Neuronal stem cell (in vitro differentiated cells): ENCODE results near the gene TM7SF2.

Source experiments
- DNase-seq: peaks from one replicate; pipeline ENCODE4 v3.0.0-alpha.2; 2013; ENCODE audit warnings: low spot score
- H2AFZ ChIP-seq: one replicate; pipeline ENCODE4 v1.6.1; 2013; ENCODE audit warnings: mild to moderate bottlenecking, low read length, inconsistent platforms
- H2AK5ac ChIP-seq: 2 replicates; pipeline ENCODE4 v1.6.1; 2013; ENCODE audit warnings: low read depth, mild to moderate bottlenecking, inconsistent platforms, low read length, moderate library complexity, mixed read lengths
- H2BK120ac ChIP-seq: 2 replicates; pipeline ENCODE4 v1.6.1; 2013; ENCODE audit warnings: low read depth, mild to moderate bottlenecking, inconsistent platforms, low read length, moderate library complexity, mixed read lengths
- H2BK12ac ChIP-seq: one replicate; pipeline ENCODE4 v1.6.1; 2013; ENCODE audit warnings: low read length, inconsistent platforms
- H2BK15ac ChIP-seq: 2 replicates; pipeline ENCODE4 v1.6.1; 2013; ENCODE audit warnings: mild to moderate bottlenecking, low read length, inconsistent platforms, mixed read lengths
- H2BK5ac ChIP-seq: one replicate; pipeline ENCODE4 v1.6.1; 2013; ENCODE audit warnings: inconsistent platforms, mild to moderate bottlenecking, low read length, moderate library complexity
- H3K14ac ChIP-seq: one replicate; pipeline ENCODE4 v1.6.1; 2013; ENCODE audit warnings: low read length, inconsistent platforms
- H3K18ac ChIP-seq: 2 replicates; pipeline ENCODE4 v1.6.1; 2013; ENCODE audit warnings: low read length, inconsistent platforms
- H3K23ac ChIP-seq: 2 replicates; pipeline ENCODE4 v1.6.1; 2013; ENCODE audit warnings: low read depth, mild to moderate bottlenecking, mixed read lengths, low read length, inconsistent platforms; ENCODE audit not compliant: poor library complexity
- H3K27ac ChIP-seq: replicated peaks from 3 replicates; pipeline ENCODE4 v1.5.1; 2013; ENCODE audit warnings: low read length, inconsistent platforms
- H3K27me3 ChIP-seq, 3 experiments: 2 replicates each; pipeline ENCODE4 v1.6.1; 2013; ENCODE audit warnings: low read length in 3 of 3, mild to moderate bottlenecking in 2 of 3, inconsistent platforms in 1 of 3, low read depth in 1 of 3, mixed read lengths in 1 of 3, moderate library complexity in 1 of 3; ENCODE audit not compliant: control insufficient read depth in 3 of 3, insufficient read depth in 3 of 3
- H3K36me3 ChIP-seq, 2 donors: replicated peaks in 1 of 2; 2 replicates each; pipeline ENCODE4 v1.6.1; 2013; ENCODE audit warnings: low read length in 2 of 2; ENCODE audit not compliant: control insufficient read depth in 2 of 2, insufficient read depth in 2 of 2
- H3K4ac ChIP-seq: 2 replicates; pipeline ENCODE4 v1.6.1; 2013; ENCODE audit warnings: inconsistent platforms, mild to moderate bottlenecking, low read length, moderate library complexity
- H3K4me1 ChIP-seq, 2 donors: 1 replicate in 1 of 2; 2 replicates in 1 of 2; pipeline ENCODE4 v1.6.1; 2013; ENCODE audit warnings: low read length in 2 of 2, low read depth in 1 of 2; ENCODE audit not compliant: control insufficient read depth in 2 of 2, insufficient read depth in 1 of 2
- H3K4me2 ChIP-seq: one replicate; pipeline ENCODE4 v1.6.1; 2013; ENCODE audit warnings: mild to moderate bottlenecking, low read length, inconsistent platforms; ENCODE audit not compliant: insufficient read depth, poor library complexity, severe bottlenecking
- H3K4me3 ChIP-seq, 2 donors: 2 replicates each; pipeline ENCODE4 v1.5.1; 2013; ENCODE audit warnings: low read length in 2 of 2, mild to moderate bottlenecking in 2 of 2, inconsistent platforms in 1 of 2, moderate library complexity in 1 of 2
- H3K79me1 ChIP-seq: one replicate; pipeline ENCODE4 v1.6.1; 2013; ENCODE audit warnings: low read depth, mild to moderate bottlenecking, inconsistent platforms, low read length, moderate library complexity
- H3K9ac ChIP-seq: one replicate; pipeline ENCODE4 v1.6.1; 2013; ENCODE audit warnings: mild to moderate bottlenecking, low read depth, low read length, inconsistent platforms; ENCODE audit not compliant: poor library complexity
- H3K9me3 ChIP-seq, 2 donors: replicated peaks in 1 of 2; 2 replicates each; pipeline versions ENCODE3 to v1.6.1; 2013; ENCODE audit warnings: low read length in 2 of 2, mild to moderate bottlenecking in 2 of 2, inconsistent platforms in 1 of 2, low read depth in 1 of 2, mixed read lengths in 1 of 2, moderate library complexity in 1 of 2; ENCODE audit not compliant: control insufficient read depth in 2 of 2, insufficient read depth in 1 of 2
- H4K8ac ChIP-seq: one replicate; pipeline ENCODE4 v1.6.1; 2013; ENCODE audit warnings: low read depth, mild to moderate bottlenecking, inconsistent platforms, low read length, moderate library complexity
- H4K91ac ChIP-seq: one replicate; pipeline ENCODE4 v1.6.1; 2013; ENCODE audit warnings: low read length, low read depth, mild to moderate bottlenecking, inconsistent platforms; ENCODE audit not compliant: poor library complexity
- WGBS, 2 donors: extraction: QIAGEN DNeasy Blood & Tissue Kit; methylation state at CpG; one replicate each; pipeline ENCODE4 v1.1.7; 2013; ENCODE audit warnings: missing lambda C conversion rate in 2 of 2, mixed read lengths in 1 of 2; ENCODE audit not compliant: insufficient read length in 2 of 2, insufficient replicate concordance in 1 of 2; ENCODE audit errors: extremely low coverage in 2 of 2; 5-methylcytosine and 5-hydroxymethylcytosine counted together

Gene TM7SF2

GRCh38 chr11:65129649-65130441 is 18.2 kb downstream of the TM7SF2 start:
- H3K27me3 ChIP-seq, result no peaks in the 10 kb centered on the region
- DNase-seq, result no peak
- peaks cover 6 to 9% of the 10 kb centered on the region in 2 donors for H3K4me1 ChIP-seq
- H3K23ac ChIP-seq, result peak overlapping the region; percentile 47
- WGBS, 2 donors, result no CpG with 5 or more reads among the region's 13 CpGs
- H3K79me1 ChIP-seq, result peaks cover 18% of the 10 kb centered on the region
- no peak overlapping the region for H2AFZ ChIP-seq
- peak overlapping the region; percentile 77 for H4K8ac ChIP-seq
- H2AK5ac ChIP-seq, result no peak overlapping the region
- no peak overlapping the region for H3K4me2 ChIP-seq
- H3K36me3 ChIP-seq, result peaks cover 69 to 78% of the 10 kb centered on the region in 2 donors
- no peak overlapping the region for H3K14ac ChIP-seq
- no peak overlapping the region for H3K4me3 ChIP-seq
- no peak overlapping the region for H2BK15ac ChIP-seq
- H3K27ac ChIP-seq, result no peak overlapping the region
- no peak overlapping the region for H2BK5ac ChIP-seq
- H3K9ac ChIP-seq, result no peak overlapping the region
- no peak overlapping the region for H2BK12ac ChIP-seq
- H3K9me3 ChIP-seq, result no peaks in the 10 kb centered on the region
- no peak overlapping the region for H4K91ac ChIP-seq
- H2BK120ac ChIP-seq, result no peak overlapping the region
- H3K18ac ChIP-seq, result peak overlapping the region; percentile 39
- H3K4ac ChIP-seq, result no peak overlapping the region

- Histone ChIP-seq H2BK120ac (no peak overlapping the region), H4K91ac (no peak overlapping the region), H3K4me2 (no peak overlapping the region), H3K23ac (no peak overlapping the region), H3K9ac (no peak overlapping the region), H2AK5ac (no peak overlapping the region), H2BK12ac (no peak overlapping the region), H2BK15ac (no peak overlapping the region), H3K4me3 (no peak overlapping the region), H3K79me1 (peaks cover 18% of the 10 kb centered on the region), H2AFZ (no peak overlapping the region), H3K27ac (no peak overlapping the region), H3K18ac (no peak overlapping the region), H3K27me3 (no peaks in the 10 kb centered on the region), H3K9me3 (no peaks in the 10 kb centered on the region), H2BK5ac (no peak overlapping the region), H3K36me3 (peaks cover 60 to 68% of the 10 kb centered on the region in 2 donors), H3K14ac (no peak overlapping the region), H4K8ac (no peak overlapping the region), H3K4me1 (peaks cover 9 to 12% of the 10 kb centered on the region in 2 donors), H3K4ac (no peak overlapping the region)
- no CpG with 5 or more reads among the region's 19 CpGs for WGBS, 2 donors
- no peak for DNase-seq
Measured at GRCh38 chr11:65130631-65131416, 19.2 kb downstream of the TM7SF2 start.

GRCh38 chr11:65131417-65131776 is 19.7 kb downstream of the TM7SF2 start:
- H2BK5ac ChIP-seq, result no peak overlapping the region
- no CpG with 5 or more reads among the region's 3 CpGs for WGBS, 2 donors

GRCh38 chr11:65131895-65132237 is 20.2 kb downstream of the TM7SF2 start:
- Histone ChIP-seq H3K79me1 (peaks cover 18% of the 10 kb centered on the region), H3K23ac (peak overlapping the region; percentile 45), H2AK5ac (no peak overlapping the region), H3K4me1 (peaks cover 9 to 13% of the 10 kb centered on the region in 2 donors), H3K4me2 (no peak overlapping the region), H2AFZ (no peak overlapping the region), H3K36me3 (peaks cover 53 to 58% of the 10 kb centered on the region in 2 donors), H2BK12ac (no peak overlapping the region), H4K8ac (no peak overlapping the region), H2BK15ac (no peak overlapping the region), H3K18ac (no peak overlapping the region), H3K9me3 (no peaks in the 10 kb centered on the region), H4K91ac (no peak overlapping the region), H3K27me3 (no peaks in the 10 kb centered on the region), H3K4ac (no peak overlapping the region), H3K9ac (no peak overlapping the region), H3K4me3 (no peak overlapping the region), H2BK5ac (no peak overlapping the region), H3K27ac (no peak overlapping the region), H2BK120ac (no peak overlapping the region), H3K14ac (no peak overlapping the region)
- no CpG with 5 or more reads among the region's 6 CpGs for WGBS, 2 donors
- no peak for DNase-seq

More at GRCh38 chr11:65131417-65131776, 19.7 kb downstream of the TM7SF2 start:
- no peak overlapping the region for H3K14ac ChIP-seq
- no peak overlapping the region for H4K8ac ChIP-seq
- peaks cover 18% of the 10 kb centered on the region for H3K79me1 ChIP-seq
- no peak overlapping the region for H4K91ac ChIP-seq
- no peak overlapping the region for H2BK15ac ChIP-seq
- H3K4me3 ChIP-seq, result no peak overlapping the region
- H3K18ac ChIP-seq, result no peak overlapping the region
- no peak for DNase-seq
- H3K23ac ChIP-seq, result no peak overlapping the region
- no peak overlapping the region for H3K4ac ChIP-seq
- H3K27ac ChIP-seq, result no peak overlapping the region
- H2BK12ac ChIP-seq, result no peak overlapping the region
- H2BK120ac ChIP-seq, result no peak overlapping the region
- no peak overlapping the region for H2AFZ ChIP-seq
- H3K27me3 ChIP-seq, result no peaks in the 10 kb centered on the region
- H3K36me3 ChIP-seq, result peaks cover 57 to 63% of the 10 kb centered on the region in 2 donors
- peaks cover 9 to 13% of the 10 kb centered on the region in 2 donors for H3K4me1 ChIP-seq
- no peaks in the 10 kb centered on the region for H3K9me3 ChIP-seq
- H3K9ac ChIP-seq, result no peak overlapping the region
- no peak overlapping the region for H2AK5ac ChIP-seq
- H3K4me2 ChIP-seq, result no peak overlapping the region
